ENCODE measurements around the gene FAM53C.
"Not testable (repeated sequence)": the region's sequence is repeated elsewhere in the genome, so short reads cannot be mapped to it uniquely, and the experiment has no call there.

Gene FAM53C

DNA sequence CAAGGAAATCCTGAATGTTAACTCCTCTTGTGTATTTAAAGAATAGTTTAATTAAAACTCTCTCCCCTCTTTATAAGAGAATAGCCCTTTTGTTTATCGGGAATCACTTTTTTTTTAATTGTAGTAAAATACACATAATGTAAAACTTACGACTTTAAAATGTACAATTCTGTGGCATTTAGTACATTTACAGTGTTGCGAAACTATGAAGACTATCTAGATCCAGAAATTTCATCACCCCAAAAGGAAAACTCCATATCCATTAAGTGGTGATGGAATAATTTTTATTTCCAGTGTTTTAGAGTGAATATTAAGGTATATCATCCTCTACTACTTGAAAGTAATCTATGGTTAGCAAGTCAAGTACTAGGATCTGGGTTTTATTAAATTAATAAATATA, 51.3 kb downstream of the FAM53C start:
- in situ Hi-C loops (cut with MboI; ENCODE audit: low sequenced_read_pairs): no loop called here

DNA sequence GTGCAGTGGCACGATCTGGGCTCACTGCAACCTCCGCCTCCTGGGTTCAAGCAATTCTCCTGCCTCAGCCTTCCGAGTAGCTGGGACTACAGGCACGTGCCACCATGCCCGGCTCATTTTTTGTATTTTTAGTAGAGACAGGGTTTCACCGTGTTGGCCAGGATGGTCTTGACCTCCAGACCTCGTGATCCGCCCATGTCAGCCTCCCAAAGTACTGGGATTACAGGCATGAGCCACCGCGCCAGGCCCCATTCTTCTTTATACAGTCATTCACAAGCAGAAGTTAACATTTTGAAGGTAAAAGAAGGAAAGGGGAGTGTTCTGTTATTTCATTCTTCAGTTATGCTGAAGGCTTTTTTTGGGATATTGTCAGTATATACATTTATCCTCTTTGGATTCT, 51.8 kb downstream of the FAM53C start:
- in situ Hi-C loops (cut with MboI; ENCODE audit: low sequenced_read_pairs): not testable (repeated sequence)

GRCh38 chr5:138391859-138392386, 53.9 kb downstream of the FAM53C start:
- in situ Hi-C loops (cut with MboI; ENCODE audit: low sequenced_read_pairs): no loop called here

Measured in HL-60/S4 treated with phorbol 12-myristate 13-acetate at 8.2 ng/mL for 4 days and 3 days (cell line).